Smooth muscle cell (in vitro differentiated cells): Measurements from ENCODE around the gene KIAA0930. TPM values are rescaled to one million over a fixed set of nuclear protein-coding genes. Genes with fewer than 3 reads are reported as not detected.

Source experiments
- DNase-seq: peaks from one replicate; lab custom pipeline; 2025; ENCODE audit not compliant: unreplicated experiment; lab: John Stamatoyannopoulos, UW
- H2AFZ ChIP-seq: fragments of 200-600 bp; sonication (generic); 2 replicates; pipeline ENCODE4 v1.6.0; 2016; ENCODE audit warnings: antibody characterized with exemption, low read depth, mild to moderate bottlenecking
- H3F3A ChIP-seq: fragments of 200-600 bp; sonication (generic); 2 replicates; pipeline ENCODE4 v1.6.0; 2017; ENCODE audit warnings: antibody characterized with exemption, low read depth
- H3K27ac ChIP-seq: fragments of 200-600 bp; sonication (generic); 2 replicates; pipeline ENCODE4 v1.5.1; 2016; ENCODE audit warnings: low read depth, mild to moderate bottlenecking
- H3K27me3 ChIP-seq: fragments of 200-600 bp; sonication (generic); 2 replicates; pipeline ENCODE4 v1.6.1; 2016; ENCODE audit warnings: low read depth, mild to moderate bottlenecking
- H3K36me3 ChIP-seq: fragments of 200-600 bp; sonication (generic); 2 replicates; pipeline ENCODE4 v1.5.1; 2016; ENCODE audit warnings: low read depth
- H3K4me1 ChIP-seq: fragments of 200-600 bp; sonication (generic); 2 replicates; pipeline ENCODE4 v1.5.1; 2016; ENCODE audit warnings: low read depth
- H3K4me2 ChIP-seq: fragments of 200-600 bp; sonication (generic); 2 replicates; pipeline ENCODE4 v1.6.0; 2016; ENCODE audit warnings: mild to moderate bottlenecking
- H3K4me3 ChIP-seq: fragments of 200-600 bp; sonication (generic); 2 replicates; pipeline ENCODE4 v1.5.1; 2016; ENCODE audit warnings: mild to moderate bottlenecking
- H3K79me2 ChIP-seq: fragments of 200-600 bp; sonication (generic); 2 replicates; pipeline ENCODE4 v1.6.0; 2016; ENCODE audit warnings: low read depth, mild to moderate bottlenecking
- H3K9ac ChIP-seq: fragments of 200-600 bp; sonication (generic); 2 replicates; pipeline ENCODE4 v1.6.0; 2016; ENCODE audit warnings: low read depth
- H3K9me3 ChIP-seq: fragments of 200-600 bp; sonication (generic); replicated peaks from 2 replicates; pipeline ENCODE4 v1.5.1; 2016; ENCODE audit warnings: low read depth
- H4K20me1 ChIP-seq: fragments of 200-600 bp; sonication (generic); 2 replicates; pipeline ENCODE4 v1.6.0; 2016; ENCODE audit warnings: low read depth
- WGBS: methylation state at CpG from one replicate; pipeline ENCODE4 v1.1.7; 2016; ENCODE audit warnings: low lambda C conversion rate; 5-methylcytosine and 5-hydroxymethylcytosine counted together
- polyA plus RNA-seq: library from polyadenylated mRNA; unstranded; fragments of >200 nt; fragmentation: Nextera tagmentation; extraction: Ambion mirVana; gene quantifications from 2 replicates; pipeline ENCODE4 v1.2.1, GENCODE V29; 2016
- total RNA-seq: library from RNA; depleted of rRNA; stranded (reverse); fragments of >200 nt; gene quantifications from 2 replicates; pipeline ENCODE4 v1.2.3, GENCODE V29; 2014
- TF ChIP-seq, protein P1 (sequence below): fragments of 200-600 bp; sonication (generic); IDR thresholded peaks from 2 replicates; pipeline ENCODE4 v1.5.1; 2017; ENCODE audit warnings: borderline replicate concordance, mild to moderate bottlenecking, antibody characterized with exemption; ENCODE audit not compliant: insufficient read depth, poor library complexity, severe bottlenecking

The KIAA0930 gene
- total and polyA plus RNA-seq, 2 experiments from 2014 or later: 37.6 to 44.8 TPM

DNA sequence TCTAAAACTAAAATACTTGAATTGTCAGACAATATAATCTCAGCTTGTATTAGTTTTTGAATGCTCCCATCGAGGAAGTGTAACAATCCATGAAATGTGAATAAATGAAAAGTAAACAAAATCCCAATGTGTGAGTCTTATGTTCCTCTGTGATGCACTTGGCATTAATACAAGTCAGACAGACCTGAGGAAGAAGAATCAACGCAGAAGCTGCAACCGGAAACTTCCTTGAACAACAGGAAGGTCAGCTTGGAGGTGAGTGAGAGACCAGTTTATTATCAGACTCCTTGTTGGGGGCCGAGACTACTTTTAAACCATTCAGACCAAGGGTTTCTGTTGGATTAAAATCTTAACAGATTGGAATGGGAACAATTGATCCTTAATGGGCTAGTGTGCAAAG, 52.8 kb downstream of the KIAA0930 start:
- 95% methylated on average over 4 of the region's 4 CpGs for WGBS
- H3K27me3 ChIP-seq: no peaks in the 10 kb centered on the region
- peaks cover 8% of the 10 kb centered on the region for H4K20me1 ChIP-seq
- peaks cover 4% of the 10 kb centered on the region for H3F3A ChIP-seq
- no peak overlapping the region for H3K9ac ChIP-seq
- H3K36me3 ChIP-seq: no peaks in the 10 kb centered on the region
- TF ChIP-seq, protein P1, sequence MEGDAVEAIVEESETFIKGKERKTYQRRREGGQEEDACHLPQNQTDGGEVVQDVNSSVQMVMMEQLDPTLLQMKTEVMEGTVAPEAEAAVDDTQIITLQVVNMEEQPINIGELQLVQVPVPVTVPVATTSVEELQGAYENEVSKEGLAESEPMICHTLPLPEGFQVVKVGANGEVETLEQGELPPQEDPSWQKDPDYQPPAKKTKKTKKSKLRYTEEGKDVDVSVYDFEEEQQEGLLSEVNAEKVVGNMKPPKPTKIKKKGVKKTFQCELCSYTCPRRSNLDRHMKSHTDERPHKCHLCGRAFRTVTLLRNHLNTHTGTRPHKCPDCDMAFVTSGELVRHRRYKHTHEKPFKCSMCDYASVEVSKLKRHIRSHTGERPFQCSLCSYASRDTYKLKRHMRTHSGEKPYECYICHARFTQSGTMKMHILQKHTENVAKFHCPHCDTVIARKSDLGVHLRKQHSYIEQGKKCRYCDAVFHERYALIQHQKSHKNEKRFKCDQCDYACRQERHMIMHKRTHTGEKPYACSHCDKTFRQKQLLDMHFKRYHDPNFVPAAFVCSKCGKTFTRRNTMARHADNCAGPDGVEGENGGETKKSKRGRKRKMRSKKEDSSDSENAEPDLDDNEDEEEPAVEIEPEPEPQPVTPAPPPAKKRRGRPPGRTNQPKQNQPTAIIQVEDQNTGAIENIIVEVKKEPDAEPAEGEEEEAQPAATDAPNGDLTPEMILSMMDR: no peak
- H3K79me2 ChIP-seq: no peaks in the 10 kb centered on the region
- no peak overlapping the region for H2AFZ ChIP-seq
- H3K4me3 ChIP-seq: no peak overlapping the region
- no peaks in the 10 kb centered on the region for H3K4me1 ChIP-seq
- H3K27ac ChIP-seq: no peak overlapping the region
- DNase-seq: no peak
- H3K4me2 ChIP-seq: no peak overlapping the region
- H3K9me3 ChIP-seq: no peaks in the 10 kb centered on the region

DNA sequence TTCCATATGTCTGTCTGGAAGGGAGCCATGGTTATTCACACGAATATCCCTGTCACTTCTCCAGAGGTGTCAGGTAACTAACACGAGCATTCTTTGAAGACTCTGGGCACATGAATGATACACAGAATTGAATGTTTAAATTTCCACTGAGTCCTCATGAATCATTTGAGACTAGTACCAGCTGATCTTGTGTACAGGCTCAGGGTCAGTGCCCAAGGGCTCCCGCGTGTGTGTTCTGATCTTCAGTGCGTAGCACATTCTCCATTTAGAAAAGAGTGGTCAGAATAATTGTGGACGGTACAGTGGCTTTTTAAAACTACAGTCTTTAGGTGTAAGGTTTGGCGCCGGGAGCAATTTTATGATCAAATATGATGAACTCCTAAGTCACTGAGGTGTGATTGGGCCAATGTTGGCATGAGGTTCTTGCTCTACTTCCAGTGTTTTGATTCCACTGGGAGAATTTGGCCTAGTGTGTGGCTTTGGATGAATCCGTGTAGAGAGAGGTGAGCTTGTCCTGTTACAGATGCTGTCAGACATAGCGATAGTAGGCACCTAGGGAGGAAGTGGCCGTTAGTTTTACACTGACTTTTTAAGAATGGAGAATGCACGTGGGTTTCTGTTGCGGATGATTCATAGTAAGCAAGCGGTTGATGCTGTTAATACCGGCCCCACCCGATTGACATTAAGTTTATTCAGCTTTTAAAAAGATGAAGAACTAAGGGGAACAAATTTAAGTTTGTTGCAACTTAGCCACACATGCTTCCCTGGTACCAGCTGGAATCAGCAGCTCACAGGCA, 54.8 kb downstream of the KIAA0930 start:
- Histone ChIP-seq H3K9me3 (no peaks in the 10 kb centered on the region), H2AFZ (no peak overlapping the region), H3K36me3 (no peaks in the 10 kb centered on the region), H3K4me3 (no peak overlapping the region), H3K27me3 (no peaks in the 10 kb centered on the region), H3F3A (peaks cover 4% of the 10 kb centered on the region), H3K4me1 (no peaks in the 10 kb centered on the region), H3K79me2 (peaks cover 2% of the 10 kb centered on the region), H4K20me1 (peaks cover 14% of the 10 kb centered on the region), H3K27ac (no peak overlapping the region), H3K4me2 (no peak overlapping the region), H3K9ac (no peak overlapping the region)
- WGBS: 94% methylated on average over 16 of the region's 16 CpGs
- no peak for DNase-seq
- TF ChIP-seq, protein P1: no peak

DNA sequence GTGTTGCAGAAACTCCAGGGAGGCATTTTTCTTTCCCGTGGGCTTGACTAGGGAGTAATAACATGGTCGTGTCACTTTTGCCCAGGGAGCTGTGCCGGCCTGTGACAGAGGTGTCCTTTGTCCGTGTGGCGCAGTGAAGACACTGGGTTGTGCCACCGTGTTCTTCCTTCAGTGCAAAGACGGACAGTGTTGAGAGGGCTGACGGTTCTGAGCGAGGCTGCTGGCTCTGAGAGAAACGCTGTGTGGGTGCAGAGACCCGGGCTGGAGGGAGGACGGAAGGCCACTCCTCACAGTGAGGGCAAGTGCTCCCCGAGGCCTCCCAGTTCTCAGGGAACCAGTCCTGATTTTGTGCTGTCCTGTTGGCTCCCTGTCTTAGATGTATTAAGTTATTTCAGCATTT, 56.7 kb downstream of the KIAA0930 start:
- TF ChIP-seq, protein P1: no peak
- 97% methylated on average over 13 of the region's 13 CpGs for WGBS
- Histone ChIP-seq H3K9me3 (no peaks in the 10 kb centered on the region), H3K27ac (no peak overlapping the region), H3K27me3 (no peaks in the 10 kb centered on the region), H3F3A (no peaks in the 10 kb centered on the region), H3K36me3 (no peaks in the 10 kb centered on the region), H3K4me1 (no peaks in the 10 kb centered on the region), H3K4me2 (no peak overlapping the region), H3K79me2 (peaks cover 20% of the 10 kb centered on the region), H2AFZ (no peak overlapping the region), H3K9ac (no peak overlapping the region), H3K4me3 (no peak overlapping the region), H4K20me1 (peaks cover 31% of the 10 kb centered on the region)
- no peak for DNase-seq

DNA sequence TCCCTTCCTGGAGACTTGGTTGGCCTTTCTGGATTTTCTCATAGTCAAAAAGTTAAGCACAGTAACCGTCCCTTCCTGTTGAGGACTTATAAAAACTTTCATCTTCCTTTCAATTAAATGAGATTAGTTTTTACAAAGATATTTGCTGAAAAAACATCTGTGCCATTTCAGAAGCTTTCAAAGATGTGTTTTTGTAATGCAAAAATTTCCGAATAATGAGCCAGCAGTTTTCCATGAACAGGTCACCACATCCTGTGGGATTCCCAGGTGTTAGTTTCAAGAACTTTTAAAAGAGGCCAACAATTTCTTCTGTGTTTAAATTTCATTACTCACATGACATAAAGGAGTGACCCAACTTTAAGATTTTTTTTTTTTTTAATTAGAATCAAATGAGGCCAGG, 58.9 kb downstream of the KIAA0930 start:
- no peak for DNase-seq
- WGBS: 97% methylated on average over 2 of the region's 2 CpGs
- Histone ChIP-seq H3K36me3 (no peaks in the 10 kb centered on the region), H3K9ac (no peak overlapping the region), H3K4me2 (no peak overlapping the region), H3K4me3 (no peak overlapping the region), H2AFZ (no peak overlapping the region), H3K27me3 (no peaks in the 10 kb centered on the region), H3K79me2 (peaks cover 33% of the 10 kb centered on the region), H3K9me3 (no peaks in the 10 kb centered on the region), H3F3A (no peaks in the 10 kb centered on the region), H3K4me1 (no peaks in the 10 kb centered on the region), H3K27ac (no peak overlapping the region), H4K20me1 (peaks cover 44% of the 10 kb centered on the region)
- TF ChIP-seq, protein P1: no peak
